ENCODE measurements around the gene ALOX15.
A peak's percentile ranks its signal among the peaks of the same experiment; 100 is the strongest.
"Not testable (repeated sequence)": the region's sequence is repeated elsewhere in the genome, so short reads cannot be mapped to it uniquely, and the experiment has no call there.

ALOX15 gene

GRCh38 chr17:4617090-4617489, 24.4 kb downstream of the ALOX15 start:
- no peak for DNase-seq

- no peak for DNase-seq
Observed at GRCh38 chr17:4616476-4616875, 25.0 kb downstream of the ALOX15 start.

- DNase-seq: no peak
Observed at GRCh38 chr17:4610656-4611055, 30.8 kb downstream of the ALOX15 start.

- no peak for DNase-seq
Observed at GRCh38 chr17:4610162-4610561, 31.3 kb downstream of the ALOX15 start.

- no peak for DNase-seq
Observed at GRCh38 chr17:4609761-4610160, 31.7 kb downstream of the ALOX15 start.

- DNase-seq: peak; percentile 66
Observed at GRCh38 chr17:4607773-4608187, 33.7 kb downstream of the ALOX15 start.

- DNase-seq: no peak
Observed at GRCh38 chr17:4607261-4607741, 34.2 kb downstream of the ALOX15 start.

- DNase-seq: peak; percentile 12
Observed at GRCh38 chr17:4605826-4606225, 35.7 kb downstream of the ALOX15 start.

GRCh38 chr17:4604736-4605135, 36.7 kb downstream of the ALOX15 start:
- DNase-seq: not testable (repeated sequence)

GRCh38 chr17:4604111-4604644, 37.3 kb downstream of the ALOX15 start:
- DNase-seq: peak; percentile 77

GRCh38 chr17:4602041-4602440, 39.4 kb downstream of the ALOX15 start:
- no peak for DNase-seq

GRCh38 chr17:4601326-4601725, 40.2 kb downstream of the ALOX15 start:
- DNase-seq: no peak

- DNase-seq: no peak
Observed at GRCh38 chr17:4600563-4600962, 40.9 kb downstream of the ALOX15 start.

- DNase-seq: peak; percentile 76
Observed at GRCh38 chr17:4599505-4600281, 41.8 kb downstream of the ALOX15 start.

GRCh38 chr17:4598776-4599504, 42.5 kb downstream of the ALOX15 start:
- DNase-seq: peak; percentile 53

- no peak for DNase-seq
Observed at GRCh38 chr17:4597975-4598374, 43.5 kb downstream of the ALOX15 start.

- no peak for DNase-seq
Observed at GRCh38 chr17:4596636-4597380, 44.7 kb downstream of the ALOX15 start.

- DNase-seq: not testable (repeated sequence)
Observed at GRCh38 chr17:4595685-4596342, 45.7 kb downstream of the ALOX15 start.

- DNase-seq: no peak
Observed at GRCh38 chr17:4594931-4595684, 46.4 kb downstream of the ALOX15 start.

- no peak for DNase-seq
Observed at GRCh38 chr17:4594406-4594805, 47.1 kb downstream of the ALOX15 start.

GRCh38 chr17:4593021-4593421, 48.5 kb downstream of the ALOX15 start:
- no peak for DNase-seq

All from fibroblast of upper back skin (primary cell).